NCI-H1417 treated with DMSO at 0.1 percent for 48 hours (cell line): ENCODE measurements around the gene SMIM10.
"Not testable (repeated sequence)": the region's sequence is repeated elsewhere in the genome, so short reads cannot be mapped to it uniquely, and the experiment has no call there.

Source experiments
- DNase-seq: peaks from one replicate; lab custom pipeline; 2025; lab: John Stamatoyannopoulos, UW

Gene SMIM10

DNA sequence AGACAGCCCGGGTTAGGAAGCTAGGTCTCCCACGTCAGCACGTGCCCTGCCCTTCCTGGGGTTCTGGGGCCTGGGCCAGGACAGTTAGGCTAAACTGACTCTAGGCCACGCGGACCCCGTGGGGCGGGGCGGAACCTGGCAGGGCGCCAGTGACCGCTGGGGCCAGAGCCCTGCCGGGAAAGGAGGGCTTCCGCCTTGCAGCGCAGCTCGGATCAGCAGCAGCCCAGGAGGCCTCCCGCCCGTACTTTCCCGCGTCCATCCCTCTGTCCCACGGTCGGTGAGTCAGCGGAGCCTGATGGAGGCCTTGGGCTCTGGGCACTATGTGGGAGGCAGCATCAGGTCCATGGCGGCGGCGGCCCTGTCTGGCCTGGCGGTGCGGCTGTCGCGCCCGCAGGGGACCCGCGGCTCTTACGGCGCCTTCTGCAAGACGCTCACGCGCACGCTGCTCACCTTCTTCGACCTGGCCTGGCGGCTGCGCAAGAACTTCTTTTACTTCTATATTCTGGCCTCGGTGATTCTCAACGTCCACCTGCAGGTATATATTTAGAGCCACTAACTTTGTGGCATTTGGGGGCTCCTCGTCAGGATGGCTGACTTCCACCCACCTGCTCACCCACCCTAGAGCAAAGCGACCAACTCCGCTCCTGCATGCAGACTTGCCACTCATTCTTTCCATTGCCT lies at the start of gene SMIM10:
SMIM10 (plus strand) TSS at position 191 of the 681 bp plus-strand sequence; CDS start at position 296, 105 bp downstream.
- no peak for DNase-seq

DNA sequence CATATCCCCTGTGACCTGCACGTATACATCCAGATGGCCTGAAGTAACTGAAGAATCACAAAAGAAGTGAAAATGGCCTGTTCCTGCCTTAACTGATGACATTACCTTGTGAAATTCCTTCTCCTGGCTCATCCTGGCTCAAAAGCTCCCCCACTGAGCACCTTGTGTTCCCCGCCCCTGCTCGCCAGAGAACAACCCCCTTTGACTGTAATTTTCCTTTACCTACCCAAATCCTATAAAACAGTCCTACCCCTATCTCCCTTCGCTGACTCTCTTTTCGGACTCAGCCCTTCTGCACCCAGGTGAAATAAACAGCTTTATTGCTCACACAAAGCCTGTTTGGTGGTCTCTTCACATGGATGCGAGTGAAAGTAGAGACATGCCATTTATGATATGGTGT lies 44.4 kb upstream of the SMIM10 start:
- not testable (repeated sequence) for DNase-seq

DNA sequence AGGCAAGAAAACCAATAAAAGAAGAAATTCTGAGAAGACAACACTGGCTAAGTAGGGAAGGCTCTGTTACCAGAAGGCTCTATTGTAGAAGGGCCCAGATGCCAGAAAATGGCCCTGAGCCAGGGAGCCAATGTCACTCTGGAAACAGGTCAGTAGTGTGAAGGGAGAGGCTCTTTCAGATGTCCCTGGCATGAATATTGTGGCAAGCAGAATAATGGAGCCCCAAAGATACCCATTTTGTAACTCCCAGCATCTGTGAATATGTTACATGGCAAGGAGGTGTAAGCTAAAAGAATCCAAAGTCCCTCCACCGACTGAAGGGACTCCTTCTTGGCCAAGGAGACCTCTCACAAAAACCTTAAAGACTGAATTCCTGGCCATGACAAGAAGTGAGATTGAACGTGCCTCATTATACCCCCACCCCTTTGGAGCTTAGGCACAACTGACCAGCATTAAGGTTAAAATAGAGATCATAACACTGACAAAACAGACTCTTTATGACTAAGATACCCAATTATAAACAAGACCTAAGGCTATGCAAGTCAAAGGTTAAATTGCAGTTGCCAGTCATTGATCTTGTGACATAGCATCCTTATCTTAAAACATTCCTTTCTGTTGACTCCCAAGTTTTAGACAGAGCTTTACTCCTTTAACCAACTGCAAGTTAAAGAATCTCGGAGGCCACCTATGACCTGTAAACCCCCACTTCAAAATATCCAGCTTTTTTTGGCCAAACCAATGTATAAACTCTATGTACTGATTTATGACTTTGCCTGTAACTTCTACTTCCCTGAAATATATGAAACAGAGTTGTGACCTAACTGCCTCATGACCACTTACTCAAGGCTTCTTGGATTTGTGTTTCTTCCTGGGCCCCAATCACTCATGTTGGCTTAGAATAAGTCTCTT lies 42.2 kb upstream of the SMIM10 start:
- DNase-seq: no peak

DNA sequence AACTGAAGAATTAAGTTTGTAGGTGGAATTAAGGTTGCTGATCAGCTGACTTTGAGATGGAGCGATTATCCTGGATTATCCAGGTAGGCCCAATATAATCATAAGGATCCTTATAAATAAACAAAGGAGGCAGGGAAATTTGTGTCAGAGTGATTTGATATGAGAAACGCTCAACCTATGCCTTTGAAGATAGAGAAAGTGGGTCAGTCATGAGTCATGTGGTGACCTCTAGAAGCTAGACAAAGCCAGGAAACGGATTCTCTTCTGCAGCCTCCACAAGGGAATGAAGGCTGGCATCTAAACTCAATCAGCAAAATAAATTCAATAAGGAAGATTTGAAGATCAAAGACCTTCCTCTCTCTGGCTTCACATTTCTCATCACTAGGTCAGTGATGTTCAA lies 41.5 kb upstream of the SMIM10 start:
- no peak for DNase-seq

DNA sequence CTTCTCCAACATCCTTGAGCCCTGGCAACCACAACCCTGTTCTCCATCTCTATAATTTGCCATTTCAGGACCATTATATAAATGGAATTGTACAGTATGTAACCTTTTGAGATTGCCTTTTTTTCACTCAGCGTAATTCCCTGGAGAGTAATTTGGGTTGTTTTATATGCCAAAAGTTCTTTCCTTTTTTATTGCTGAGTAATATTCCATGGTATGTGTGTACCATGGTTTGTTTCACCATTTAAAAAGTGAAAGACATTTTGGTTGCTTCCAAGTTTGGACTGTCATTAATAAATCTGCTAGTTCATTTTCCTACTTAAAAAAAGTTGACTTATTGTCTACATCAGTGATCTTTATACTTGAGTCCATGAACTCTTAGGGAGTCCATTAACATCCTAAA lies 33.0 kb upstream of the SMIM10 start:
- DNase-seq: no peak

DNA sequence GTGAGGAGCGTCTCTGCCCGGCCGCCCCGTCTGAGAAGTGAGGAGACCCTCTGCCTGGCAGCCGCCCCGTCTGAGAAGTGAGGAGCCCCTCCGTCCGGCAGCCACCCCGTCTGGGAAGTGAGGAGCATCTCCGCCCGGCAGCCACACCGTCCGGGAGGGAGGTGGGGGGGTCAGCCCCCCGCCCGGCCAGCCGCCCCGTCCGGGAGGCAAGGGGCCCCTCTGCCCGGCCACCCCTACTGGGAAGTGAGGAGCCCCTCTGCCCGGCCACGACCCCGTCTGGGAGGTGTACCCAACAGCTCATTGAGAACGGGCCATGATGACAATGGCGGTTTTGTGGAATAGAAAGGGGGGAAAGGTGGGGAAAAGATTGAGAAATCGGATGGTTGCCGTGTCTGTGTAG lies 30.4 kb upstream of the SMIM10 start:
- not testable (repeated sequence) for DNase-seq

DNA sequence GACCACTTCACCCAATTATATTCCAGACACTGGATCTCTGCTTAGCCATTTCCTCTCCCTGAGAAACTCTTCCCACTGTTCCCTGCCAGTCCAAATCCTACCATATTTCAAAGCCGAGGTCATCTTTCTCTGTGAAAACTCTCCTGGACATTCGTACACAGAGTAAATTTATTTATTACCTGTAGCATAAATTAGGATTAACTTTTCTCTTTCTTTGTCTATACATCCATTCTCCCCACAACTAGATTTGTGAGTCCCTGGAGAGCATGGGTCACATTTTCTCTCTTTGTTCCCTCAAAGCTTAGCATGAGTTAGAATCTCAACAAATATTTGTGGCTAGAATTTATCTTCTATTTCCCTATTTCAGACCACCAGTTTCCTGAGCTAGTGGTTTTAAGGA lies 27.8 kb upstream of the SMIM10 start:
- DNase-seq: no peak

DNA sequence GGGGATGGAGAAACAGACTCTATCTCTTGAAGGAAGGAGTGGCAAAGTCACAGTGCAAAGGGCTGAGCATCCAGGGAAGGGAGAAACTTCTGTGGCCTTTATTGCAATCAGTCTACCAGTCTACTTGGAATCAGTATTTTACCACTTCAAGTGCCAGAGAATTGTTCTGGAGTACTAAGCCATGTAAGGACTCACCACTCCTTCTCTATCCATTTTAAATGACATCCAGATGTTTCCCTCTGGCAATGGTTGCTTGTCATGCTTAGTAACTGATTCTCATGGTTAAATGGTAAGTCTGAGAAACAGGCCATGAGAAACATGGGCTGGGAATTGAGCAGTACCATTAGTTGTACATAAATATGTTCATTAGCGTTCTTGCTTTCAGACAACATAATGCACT lies 21.1 kb upstream of the SMIM10 start:
- DNase-seq: no peak

DNA sequence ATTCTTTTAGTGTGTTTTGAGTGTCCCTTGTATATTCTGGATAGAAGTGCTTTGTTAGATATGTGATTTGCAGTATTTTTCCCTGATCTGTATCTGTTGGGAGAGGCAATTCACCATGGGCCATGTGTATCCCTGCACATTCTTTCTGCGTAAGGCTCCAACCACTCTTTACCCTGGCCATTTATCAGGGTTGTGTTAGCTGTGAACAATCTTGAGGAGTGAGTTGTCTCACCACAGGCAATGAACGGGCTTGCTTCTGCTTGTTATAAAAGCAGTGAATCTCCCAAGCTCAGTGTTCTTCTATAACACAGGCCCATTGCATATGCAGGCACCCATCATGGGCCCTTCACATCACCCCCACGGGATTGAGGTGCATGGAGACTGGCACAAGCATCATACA lies 18.9 kb upstream of the SMIM10 start:
- DNase-seq: no peak

DNA sequence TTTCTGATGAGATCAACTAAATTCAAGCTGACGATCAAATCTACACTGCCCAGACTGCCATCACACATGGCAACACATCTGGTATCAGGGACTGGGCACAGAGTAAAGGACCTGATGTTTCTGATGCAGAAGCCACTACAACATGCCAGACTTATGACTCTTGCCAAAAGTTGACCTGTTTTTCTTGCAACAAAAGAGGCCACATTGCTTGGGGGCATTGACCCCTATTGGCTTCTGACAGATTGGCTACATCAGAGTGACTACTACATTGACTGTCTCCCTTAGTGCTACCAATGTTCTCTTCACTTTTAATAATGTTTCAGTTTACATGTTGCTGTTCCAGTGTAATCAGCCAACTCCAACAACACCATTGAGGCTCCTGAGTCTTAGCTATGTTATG lies 15.3 kb upstream of the SMIM10 start:
- DNase-seq: no peak

DNA sequence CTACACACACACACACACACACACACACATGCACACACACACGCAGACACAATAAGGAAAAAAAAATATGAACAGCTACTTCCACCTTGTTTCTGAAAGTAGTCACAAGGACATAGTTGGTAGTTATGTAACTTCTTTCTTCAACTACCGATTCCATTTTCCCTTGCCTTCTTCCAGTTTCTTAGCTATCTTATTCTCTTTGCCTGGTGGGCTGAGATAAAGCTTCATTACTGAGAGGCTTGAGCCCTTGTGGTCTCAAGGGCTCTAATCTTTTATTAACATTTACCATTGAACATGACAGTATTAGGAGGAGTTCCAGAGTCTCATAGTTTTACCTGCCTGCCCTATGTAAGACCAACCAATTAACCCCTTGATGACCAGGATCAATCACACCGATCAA lies 8.9 kb upstream of the SMIM10 start:
- no peak for DNase-seq

DNA sequence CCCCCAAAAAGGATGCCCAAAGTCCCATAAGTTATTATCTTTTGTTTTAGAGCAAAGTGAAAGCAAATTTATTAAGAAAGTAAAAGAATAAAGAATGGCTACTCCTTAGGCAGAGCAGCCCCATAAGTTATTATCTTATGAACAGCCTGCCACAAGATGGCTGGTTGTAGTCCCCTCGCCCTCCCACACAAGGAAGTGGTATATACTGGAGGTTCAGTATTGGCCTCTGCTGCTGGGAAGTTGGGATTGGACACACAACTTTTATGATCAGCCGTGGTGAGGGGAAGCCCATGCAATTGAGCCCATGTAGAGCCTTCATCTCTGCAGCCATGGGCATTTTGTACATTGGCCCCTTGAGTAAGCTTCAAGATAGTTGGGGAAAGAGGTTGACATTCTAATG lies 8.0 kb upstream of the SMIM10 start:
- no peak for DNase-seq

DNA sequence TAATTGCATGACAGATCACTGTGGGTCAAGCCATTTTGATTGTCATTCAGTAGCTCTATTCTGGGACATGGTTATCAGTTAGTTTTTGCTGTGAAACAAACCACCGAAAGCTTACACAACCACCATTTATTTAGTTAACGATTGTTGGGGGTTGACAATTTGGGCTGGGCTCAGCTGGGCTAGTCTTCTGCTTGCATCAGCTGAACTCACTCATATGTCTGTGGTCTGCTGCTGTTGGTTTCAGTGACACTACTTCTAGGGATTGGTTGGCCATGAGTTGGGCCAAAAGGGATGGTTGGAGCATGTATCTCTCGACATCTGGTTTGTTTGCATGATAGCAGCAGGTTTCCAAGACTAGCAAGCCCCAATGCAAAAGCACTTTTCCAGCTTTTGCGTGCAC lies 5.3 kb upstream of the SMIM10 start:
- no peak for DNase-seq

DNA sequence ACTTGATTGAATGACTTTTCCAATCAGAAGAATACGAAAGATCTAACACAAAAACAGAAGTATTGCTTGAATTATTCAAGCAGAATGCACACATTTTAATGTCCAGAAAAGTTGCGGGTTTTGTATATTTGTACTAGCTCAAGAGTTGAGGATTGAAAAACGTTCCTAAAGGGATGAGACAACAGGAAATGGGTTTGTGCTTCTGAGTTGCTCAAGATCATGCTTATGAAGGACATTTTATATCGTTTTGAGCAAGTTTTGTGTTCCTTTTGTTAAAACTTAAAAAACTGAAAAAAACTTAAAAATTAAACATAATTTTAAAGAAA lies 353 bp upstream of the SMIM10 start:
- no peak for DNase-seq

DNA sequence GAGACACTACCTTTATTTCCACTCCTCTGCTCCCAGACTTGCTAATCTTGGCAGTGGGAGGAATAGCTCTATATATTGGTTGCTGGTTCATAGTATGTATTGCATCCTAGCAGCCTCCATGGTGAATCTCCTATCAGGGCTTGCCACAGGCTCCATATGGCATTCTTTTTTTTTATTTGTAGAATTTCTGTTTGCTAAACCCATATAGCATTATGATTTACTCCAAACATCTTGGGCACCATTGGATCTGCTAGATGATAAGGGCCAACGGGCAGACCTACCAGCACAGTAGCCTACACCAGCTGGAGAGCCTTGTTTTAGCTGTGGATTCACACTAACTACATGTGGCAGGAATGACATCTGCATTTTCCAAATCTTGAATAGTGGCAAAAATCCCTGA lies 6.9 kb downstream of the SMIM10 start:
- DNase-seq: no peak

DNA sequence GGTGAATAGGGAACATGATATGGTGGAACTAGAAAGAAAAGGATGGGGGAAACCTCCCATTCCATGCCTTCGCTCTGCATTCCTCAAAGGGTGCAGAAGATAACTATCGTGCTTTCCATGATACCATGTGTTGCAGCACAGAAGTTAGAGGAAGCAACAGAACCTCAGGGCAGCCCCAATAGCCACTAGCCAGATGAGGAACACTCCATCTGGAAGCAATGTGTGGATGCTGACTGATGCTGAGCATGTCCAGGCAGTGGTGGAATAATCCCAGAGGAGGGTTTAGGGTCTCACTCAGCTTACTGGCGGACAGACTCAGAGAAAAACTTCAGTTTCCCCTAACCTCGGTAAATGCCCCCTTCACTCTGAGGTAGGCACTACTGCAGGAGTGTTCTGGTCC lies 7.5 kb downstream of the SMIM10 start:
- no peak for DNase-seq

DNA sequence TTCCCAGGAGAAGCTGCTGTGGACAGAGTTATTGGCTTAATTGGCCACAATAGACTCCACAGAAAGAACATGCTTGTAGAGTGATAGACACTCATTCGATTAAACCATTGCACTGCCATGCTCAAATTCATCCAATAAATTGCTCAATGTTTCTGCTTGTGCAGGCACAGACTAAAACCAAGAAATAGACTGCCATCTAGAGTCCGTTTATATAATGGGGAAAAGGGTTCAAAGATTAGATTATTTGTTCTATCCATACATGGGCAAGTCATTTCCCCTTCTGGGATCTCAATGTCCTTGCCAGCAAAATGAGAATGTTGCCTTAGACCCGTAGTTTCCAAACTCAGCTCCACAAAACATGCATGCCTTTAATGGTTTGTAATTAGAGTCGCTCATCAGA lies 8.7 kb downstream of the SMIM10 start:
- no peak for DNase-seq

DNA sequence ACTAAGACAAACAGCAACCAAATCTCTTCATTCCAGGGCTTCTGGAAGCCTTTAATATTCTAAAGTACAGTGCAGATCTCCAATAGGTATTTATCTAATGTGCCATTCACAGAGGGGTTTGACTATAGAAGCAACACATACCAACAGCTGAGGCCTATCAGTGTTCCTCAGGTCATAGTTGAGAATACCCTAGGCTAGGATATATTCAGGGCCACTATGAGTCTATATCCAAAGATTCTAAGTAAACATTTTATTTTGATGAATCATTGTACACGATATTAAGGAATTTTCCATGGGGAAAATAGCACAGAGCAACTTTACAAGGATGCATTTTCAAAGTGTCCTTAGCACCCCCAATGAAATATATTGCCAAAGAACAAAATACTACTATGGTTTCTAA lies 9.7 kb downstream of the SMIM10 start:
- no peak for DNase-seq

DNA sequence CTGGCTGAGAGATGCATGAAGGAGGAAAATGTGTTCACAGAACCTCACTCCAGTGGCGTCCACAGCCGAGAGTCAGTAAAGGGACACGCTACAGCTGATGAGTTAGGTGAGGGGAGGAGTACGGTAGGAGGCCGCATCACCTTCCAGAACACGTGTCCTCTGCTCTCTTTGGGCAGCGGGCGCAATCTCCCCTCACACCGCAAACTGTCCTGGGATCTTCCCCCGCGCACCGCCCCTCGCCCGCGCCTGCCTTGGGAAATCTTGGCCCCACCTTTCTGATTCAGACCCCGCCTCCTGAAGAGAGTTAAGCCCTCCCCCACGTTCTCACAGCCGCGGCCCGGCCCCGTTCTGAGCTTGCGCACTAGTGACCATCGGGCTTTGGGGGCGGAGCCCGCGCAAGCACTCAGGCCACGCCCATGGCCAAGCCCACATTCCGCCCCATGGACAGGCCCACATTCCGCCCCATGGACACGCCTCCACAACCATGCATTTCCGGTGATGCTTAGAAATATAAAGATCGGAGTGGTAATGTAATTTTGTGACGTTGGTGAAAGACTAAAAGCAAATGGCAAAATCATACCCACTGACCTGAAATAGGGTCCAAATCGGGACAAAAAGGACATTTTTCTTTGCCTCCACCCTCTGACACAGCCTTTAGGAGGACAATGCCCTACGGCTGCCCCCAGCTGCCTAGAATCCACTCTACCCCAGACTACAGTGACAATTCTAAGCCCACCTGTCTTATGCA lies 13.3 kb downstream of the SMIM10 start:
- peak; percentile 40 for DNase-seq

DNA sequence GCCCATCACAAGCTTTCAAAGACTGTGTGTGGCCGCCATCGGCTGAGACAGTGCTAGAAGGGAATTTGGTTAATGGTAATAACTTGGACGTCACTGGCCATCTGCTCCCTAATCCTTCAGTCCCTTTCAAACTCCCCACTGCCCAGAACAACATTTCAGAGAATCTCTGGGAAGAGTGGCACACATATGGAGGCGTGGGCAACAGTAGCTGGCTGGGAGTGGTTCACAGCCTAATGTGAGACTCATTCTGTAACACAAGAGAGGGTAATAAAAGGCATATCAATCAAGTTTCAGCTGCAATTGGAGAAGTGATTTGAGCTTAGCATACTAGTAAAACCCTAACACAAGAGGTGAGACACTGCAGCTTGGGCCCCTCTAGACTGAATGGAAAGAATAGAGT lies 15.4 kb downstream of the SMIM10 start:
- DNase-seq: no peak

DNA sequence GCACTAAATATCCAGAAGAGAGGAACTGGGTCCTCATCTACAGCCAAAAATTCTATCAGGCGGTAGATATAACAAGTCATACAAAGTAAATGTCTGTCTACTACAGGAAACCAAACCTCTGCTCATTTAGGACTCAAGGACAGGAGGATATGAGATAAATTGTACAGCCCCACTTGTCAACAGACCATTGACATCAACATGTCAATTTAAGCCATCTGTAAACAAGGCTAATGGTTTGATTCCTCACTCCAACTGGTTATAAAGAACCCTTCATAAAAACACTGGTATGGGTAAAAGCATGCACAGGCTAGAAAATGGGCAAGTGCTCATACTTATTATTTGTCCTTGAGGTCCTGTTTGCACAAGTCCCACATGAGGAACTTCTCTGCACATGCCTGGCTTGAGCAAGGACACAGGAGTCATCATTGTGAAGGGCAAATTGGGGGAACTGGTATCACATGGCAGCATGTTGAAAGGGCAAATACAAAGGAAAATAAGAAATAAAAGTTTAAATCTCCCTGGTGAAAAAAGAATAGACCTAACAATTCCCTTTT lies 18.3 kb downstream of the SMIM10 start:
- no peak for DNase-seq

DNA sequence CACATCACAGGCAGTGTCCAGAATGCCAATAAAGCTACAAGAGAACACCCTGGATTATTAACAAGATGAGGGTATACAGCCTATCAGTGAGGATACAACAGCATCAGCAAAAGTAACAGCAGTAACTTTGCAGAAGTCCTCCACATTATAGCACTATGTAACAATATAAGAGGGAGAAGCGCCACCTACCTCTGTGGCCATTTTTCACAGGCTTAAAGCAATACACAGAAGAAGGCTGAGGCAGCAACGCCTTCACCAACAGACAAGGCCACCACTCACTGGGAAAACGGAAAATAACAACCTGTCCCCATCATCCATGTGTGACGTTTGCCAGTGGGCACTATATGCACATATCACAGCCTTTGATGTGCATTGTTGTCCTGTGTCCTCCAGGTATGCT lies 19.0 kb downstream of the SMIM10 start:
- DNase-seq: no peak

DNA sequence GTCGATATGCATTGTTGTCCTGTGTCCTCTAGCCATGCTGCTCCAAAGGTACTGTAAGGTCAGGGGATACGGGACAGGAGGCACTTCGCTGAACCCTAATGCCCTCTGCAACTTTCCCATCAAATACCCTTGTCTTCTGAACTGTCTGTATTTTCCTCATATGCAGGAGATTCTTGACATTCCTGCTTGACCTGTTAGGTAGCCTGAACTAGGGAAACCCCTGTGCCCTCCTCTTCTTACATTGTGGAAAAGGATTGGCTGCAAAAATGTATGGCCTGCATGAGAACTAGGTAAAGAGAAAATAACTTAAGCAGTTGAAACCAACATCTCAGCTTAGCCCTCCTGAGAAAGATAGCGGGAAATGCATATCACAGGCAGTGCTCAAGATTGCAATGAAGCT lies 20.1 kb downstream of the SMIM10 start:
- DNase-seq: no peak
